Measurements from ENCODE around the gene CDH4. TPM values are rescaled to one million over a fixed set of nuclear protein-coding genes. Genes with fewer than 3 reads are reported as not detected.

The CDH4 gene
- total and polyA plus RNA-seq, 2 of the 8 experiments (the other 6 are each of a cell fraction or from before 2014, with no cell fraction given) = 4.3 to 7.9 TPM

GRCh38 chr20:61451953-61452352 is 199.9 kb downstream of the CDH4 start:
- Histone ChIP-seq H2BK20ac (ENCODE audit: low read length) (no peak overlapping the region; the same call in 1 of the 2 replicates), H3K4me1 (replicated peaks in 1 of 4; ENCODE audit: control insufficient read depth in 3 of 4, insufficient read depth in 4 of 4, low read length in 3 of 4) (peaks cover 9 to 23% (median 17%) of the 10 kb centered on the region in 4 experiments), H3K56ac (replicated peaks; ENCODE audit: insufficient read length, low read depth, low read length) (no peak overlapping the region), H4K91ac (replicated peaks; ENCODE audit: insufficient read length, low read length) (no peak overlapping the region), H2BK5ac (ENCODE audit: low read depth, low read length) (no peak overlapping the region), H4K8ac (ENCODE audit: extremely low read depth, insufficient read depth, low read length) (no peak overlapping the region), H3K27me3 (replicated peaks in 1 of 4; ENCODE audit: control insufficient read depth in 3 of 4, extremely low read depth in 1 of 4, insufficient read depth in 3 of 4, low read length in 3 of 4) (peaks cover 0 to 4% (median 0%) of the 10 kb centered on the region in 4 experiments; a peak in 2 of 7 replicates), H3K9me3 (ENCODE audit: insufficient read depth in 2 of 2, low read depth in 1 of 2, low read length in 1 of 2) (peaks cover 0 to 1% of the 10 kb centered on the region in 2 experiments; a peak in 1 of 4 replicates), H3K4me2 (ENCODE audit: insufficient read depth in 1 of 2, low read depth in 2 of 2, low read length in 2 of 2) (no peak overlapping the region), H2BK15ac (ENCODE audit: low read length) (no peak overlapping the region), H3K36me3 (ENCODE audit: control insufficient read depth in 2 of 4, insufficient read depth in 4 of 4, low read length in 3 of 4) (no peaks in the 10 kb centered on the region), H3K4me3 (ENCODE audit: extremely low read depth in 1 of 4, insufficient read depth in 2 of 4, low read depth in 3 of 4, low read length in 4 of 4) (no peak overlapping the region), H3K79me1 (ENCODE audit: low read depth, low read length) (no peaks in the 10 kb centered on the region), H2BK120ac (replicated peaks; ENCODE audit: low read depth, low read length) (no peak overlapping the region), H3K9ac (replicated peaks in 1 of 4; ENCODE audit: extremely low read depth in 1 of 4, low read depth in 3 of 4, low read length in 3 of 4) (no peak overlapping the region), H3K23me2 (ENCODE audit: low read depth, low read length) (no peaks in the 10 kb centered on the region; the same call in 1 of the 2 replicates), H4K5ac (ENCODE audit: insufficient read length, low read depth, low read length) (no peak overlapping the region), H2AK5ac (ENCODE audit: low read depth, low read length) (no peak overlapping the region), H3K4ac (replicated peaks; ENCODE audit: insufficient read length, low read depth, low read length) (peak overlapping the region; percentile 10), H3K14ac (ENCODE audit: insufficient read length) (no peak overlapping the region), H4K20me1 (replicated peaks in 1 of 2; ENCODE audit: control insufficient read depth in 1 of 2, insufficient read depth in 2 of 2, low read length in 2 of 2) (no peaks in the 10 kb centered on the region), H3K23ac (ENCODE audit: insufficient read length) (no peak overlapping the region), H3K79me2 (ENCODE audit: control insufficient read depth in 1 of 2, insufficient read depth in 2 of 2, low read length in 2 of 2) (no peaks in the 10 kb centered on the region), H3K27ac (ENCODE audit: low read depth, low read length) (no peak overlapping the region), H2BK12ac (ENCODE audit: low read depth, low read length) (no peak overlapping the region), H3K18ac (ENCODE audit: extremely low read depth, low read length) (0 out of 2 replicates have a peak overlapping the region, but pooled peaks have one; percentile 22), H2AFZ (ENCODE audit: low read length) (no peak overlapping the region)
- no peak for FAIRE-seq
- DNase-seq (ENCODE audit: low read depth in 1 of 2, low spot score in 2 of 2) = no peak
- POLR2A ChIA-PET (ENCODE audit: partially characterized antibody) = interaction anchor here (4.3 kb wide), 1 partner anchor 16 kb away, joined by 25 read pairs; no protein-coding TSS in a partner anchor
- TF ChIP-seq PHF8 (conservative IDR thresholded peaks at IDR 0.05; ENCODE audit: low read depth, low read length) (no peak), USF2 (IDR thresholded peaks at IDR 0.05; ENCODE audit: low read length) (no peak), YY1 (IDR thresholded peaks at IDR 0.05; ENCODE audit: low read depth, low read length) (no peak), BCL11A (IDR thresholded peaks at IDR 0.05; ENCODE audit: low read depth in 2 of 2, low read length in 2 of 2) (no peak), SP1 (IDR thresholded peaks at IDR 0.05; ENCODE audit: low read depth, low read length) (no peak), POU5F1 (IDR thresholded peaks at IDR 0.05; ENCODE audit: low read depth, low read length) (no peak), SP4 (IDR thresholded peaks at IDR 0.05; ENCODE audit: low read length) (no peak)
- CTCF ChIA-PET (ENCODE audit: partially characterized antibody) = interaction anchor here (1.5 kb wide), 1 partner anchor 26 kb away, joined by 4 read pairs; no protein-coding TSS in a partner anchor
- WGBS, 2 experiments (ENCODE audit: extremely low coverage in 1 of 2, insufficient coverage in 1 of 2, insufficient read length in 1 of 2, insufficient replicate concordance in 2 of 2, low coverage in 1 of 2, low lambda C conversion rate in 2 of 2, missing lambda C conversion rate in 1 of 2) = 82% methylated on average over 8 of the region's 8 CpGs; no CpG with 5 or more reads in 1 of the 2 experiments

Measured in H1 (cell line).